GM18508 (cell line): ENCODE data around the gene POGK.

Experiments used
- ATAC-seq: cut with Tn5 transposase; IDR thresholded peaks from one replicate; pipeline ENCODE4 v1.9.1; 2021; ENCODE audit warnings: moderate number of reproducible peaks; ENCODE audit not compliant: insufficient read depth, unreplicated experiment

Gene POGK

GRCh38 chr1:166889776-166890175 lies 50.5 kb downstream of the POGK start:
- ATAC-seq, result no peak

DNA sequence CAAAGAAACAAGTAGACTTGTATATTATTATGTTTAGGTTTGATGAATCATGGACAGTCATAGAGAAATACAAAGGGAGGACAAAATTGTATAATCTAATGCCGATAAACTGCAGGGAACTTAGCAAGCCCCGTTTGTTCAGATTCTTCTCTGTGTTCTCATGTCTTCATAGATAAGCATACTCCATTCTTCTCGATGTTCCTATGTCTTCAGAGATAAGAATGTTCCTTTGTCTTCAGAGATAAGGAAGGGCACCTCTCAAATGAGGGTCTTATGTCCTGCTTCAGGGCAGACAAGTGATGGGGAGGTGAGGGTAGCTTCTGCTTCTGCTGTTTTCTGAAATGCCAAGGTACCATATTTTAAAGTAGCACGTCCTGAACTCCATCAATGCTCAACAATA lies 56.5 kb downstream of the POGK start:
- ATAC-seq, result no peak

DNA sequence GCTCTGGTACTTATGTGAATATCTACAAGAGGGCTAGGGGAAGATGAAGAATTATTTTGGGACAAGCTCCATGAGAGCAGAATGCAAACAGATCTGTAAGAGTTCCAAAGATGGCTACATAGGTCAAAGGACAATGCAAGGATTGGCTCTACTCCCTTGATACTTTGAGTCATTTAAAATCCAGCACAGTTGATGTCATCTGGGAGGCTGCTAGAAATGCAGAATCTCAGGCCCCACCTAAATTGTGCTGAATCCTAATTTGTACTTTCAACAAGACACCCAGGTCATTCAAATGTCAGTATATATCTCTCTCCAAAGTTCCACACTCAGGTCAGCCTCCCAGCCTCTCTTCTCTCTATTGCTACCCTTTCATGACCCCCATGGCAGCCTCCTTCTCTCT lies 60.5 kb downstream of the POGK start:
- ATAC-seq, result no peak

- ATAC-seq, result no peak
Measured at GRCh38 chr1:166900987-166901386, 61.7 kb downstream of the POGK start.

DNA sequence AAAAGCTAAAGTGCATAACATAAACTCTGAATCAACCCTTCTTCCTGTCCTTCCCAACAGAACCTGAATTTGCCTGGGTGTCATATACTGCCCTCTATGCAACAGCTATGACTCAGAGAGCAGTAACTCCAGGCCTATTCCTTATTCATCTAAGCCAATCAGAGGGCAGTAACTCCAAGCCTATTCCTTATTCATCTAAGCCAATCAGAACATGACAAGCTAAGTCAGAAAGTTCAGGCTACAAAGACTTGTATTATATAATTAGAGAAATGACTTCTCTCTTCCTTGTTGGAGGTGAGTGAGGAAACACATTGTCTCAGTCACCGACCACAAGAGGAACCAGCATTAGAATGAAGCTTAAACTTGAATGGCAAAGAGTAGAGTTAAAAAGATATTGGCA lies 63.0 kb downstream of the POGK start:
- ATAC-seq, result no peak

- no peak for ATAC-seq
Measured at GRCh38 chr1:166903232-166903631, 64.0 kb downstream of the POGK start.

- ATAC-seq, result no peak
Measured at GRCh38 chr1:166905136-166905535, 65.9 kb downstream of the POGK start.

DNA sequence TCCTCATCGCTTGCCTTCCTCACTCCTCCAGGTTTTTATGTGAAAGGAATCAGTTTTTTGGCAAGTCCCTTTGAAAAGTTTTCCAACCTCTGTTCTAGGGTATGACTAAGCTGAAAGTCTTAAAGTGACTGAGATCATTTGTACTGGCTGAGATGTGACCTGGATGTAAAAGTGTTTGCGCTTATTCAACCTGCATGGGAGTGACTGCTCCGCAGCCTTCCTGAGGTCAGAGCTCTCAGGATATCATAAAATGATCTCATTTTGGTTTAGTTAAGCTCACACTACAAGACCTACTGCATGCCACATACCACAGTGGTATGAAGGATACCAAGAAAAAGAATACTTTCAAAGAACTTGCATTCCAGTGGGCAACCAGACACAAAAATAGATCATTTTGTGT lies 66.6 kb downstream of the POGK start:
- no peak for ATAC-seq
